ENCODE data around the gene OSBPL2. TPM values are rescaled to one million over a fixed set of nuclear protein-coding genes. Genes with fewer than 3 reads are reported as not detected.

OSBPL2 gene
- total and polyA plus RNA-seq, 12 donors = 12.6 to 55.7 (median 39.8) TPM

DNA sequence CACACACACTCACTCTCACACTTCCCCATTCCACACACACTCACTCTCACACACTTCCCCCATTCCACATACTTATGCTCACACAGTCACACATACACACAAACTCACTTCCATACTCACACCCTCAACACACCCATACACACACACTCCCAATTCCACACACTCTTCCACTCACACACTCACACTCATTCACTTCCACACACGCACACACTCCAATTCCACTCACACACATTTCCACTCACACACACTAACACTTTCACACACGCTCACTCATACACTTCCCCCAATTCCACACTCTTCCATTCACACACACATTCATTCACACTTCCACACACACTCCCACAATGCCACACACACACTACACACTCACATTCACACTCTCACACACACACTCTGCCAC, 8.0 kb upstream of the OSBPL2 start:
- Histone ChIP-seq H3K4me3 (no peak overlapping the region), H3K27ac (no peak overlapping the region), H3K9me3 (peaks cover 0 to 4% (median 0%) of the 10 kb centered on the region in 11 donors), H3K27me3 (peaks cover 0 to 17% (median 5%) of the 10 kb centered on the region in 7 donors), H3K4me1 (peaks cover 0 to 21% (median 10%) of the 10 kb centered on the region in 9 donors), H3K36me3 (no peaks in the 10 kb centered on the region)
- TF ChIP-seq, protein P1, sequence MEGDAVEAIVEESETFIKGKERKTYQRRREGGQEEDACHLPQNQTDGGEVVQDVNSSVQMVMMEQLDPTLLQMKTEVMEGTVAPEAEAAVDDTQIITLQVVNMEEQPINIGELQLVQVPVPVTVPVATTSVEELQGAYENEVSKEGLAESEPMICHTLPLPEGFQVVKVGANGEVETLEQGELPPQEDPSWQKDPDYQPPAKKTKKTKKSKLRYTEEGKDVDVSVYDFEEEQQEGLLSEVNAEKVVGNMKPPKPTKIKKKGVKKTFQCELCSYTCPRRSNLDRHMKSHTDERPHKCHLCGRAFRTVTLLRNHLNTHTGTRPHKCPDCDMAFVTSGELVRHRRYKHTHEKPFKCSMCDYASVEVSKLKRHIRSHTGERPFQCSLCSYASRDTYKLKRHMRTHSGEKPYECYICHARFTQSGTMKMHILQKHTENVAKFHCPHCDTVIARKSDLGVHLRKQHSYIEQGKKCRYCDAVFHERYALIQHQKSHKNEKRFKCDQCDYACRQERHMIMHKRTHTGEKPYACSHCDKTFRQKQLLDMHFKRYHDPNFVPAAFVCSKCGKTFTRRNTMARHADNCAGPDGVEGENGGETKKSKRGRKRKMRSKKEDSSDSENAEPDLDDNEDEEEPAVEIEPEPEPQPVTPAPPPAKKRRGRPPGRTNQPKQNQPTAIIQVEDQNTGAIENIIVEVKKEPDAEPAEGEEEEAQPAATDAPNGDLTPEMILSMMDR (IDR thresholded peaks at IDR 0.05) = no peak
- no peak for DNase-seq
- ATAC-seq = no peak
- intact Hi-C loops (cut with DNase I) = loop anchor here in 1 of 10 donors (5.0 kb wide), 1 partner anchor 43 kb away; no protein-coding TSS in a partner anchor
- 96 to 98% methylated on average over 2 of the region's 2 CpGs for WGBS, 2 donors

DNA sequence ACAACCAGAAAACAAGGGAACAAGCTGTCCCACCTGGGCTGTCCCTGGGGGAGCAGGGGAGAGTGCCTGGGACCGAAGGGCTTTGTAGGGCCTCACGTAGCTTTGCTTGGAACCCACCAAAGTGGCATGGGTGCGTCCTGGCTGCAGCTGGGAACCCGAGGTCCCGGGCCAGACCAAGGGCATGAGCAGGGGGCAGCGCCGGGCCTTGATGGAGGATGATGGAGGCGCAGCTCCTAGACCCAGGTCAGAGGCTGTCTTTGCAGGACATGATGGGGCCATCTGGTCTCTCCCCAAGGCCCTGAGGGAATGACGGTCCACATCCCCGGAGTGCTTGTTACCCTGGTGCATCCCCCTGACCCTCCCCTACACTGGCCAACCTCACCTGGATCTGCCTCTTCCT, 7.6 kb upstream of the OSBPL2 start:
- Histone ChIP-seq H3K27me3 (peaks cover 0 to 16% (median 5%) of the 10 kb centered on the region in 7 donors), H3K4me1 (peaks cover 0 to 26% (median 10%) of the 10 kb centered on the region in 9 donors), H3K27ac (no peak overlapping the region), H3K36me3 (no peaks in the 10 kb centered on the region), H3K9me3 (peaks cover 0 to 4% (median 0%) of the 10 kb centered on the region in 11 donors), H3K4me3 (no peak overlapping the region)
- no peak for DNase-seq
- TF ChIP-seq, protein P1 (IDR thresholded peaks at IDR 0.05) = no peak
- WGBS, 2 donors = 90 to 91% methylated on average over 10 of the region's 10 CpGs
- intact Hi-C loops (cut with DNase I) = loop anchor here in 1 of 10 donors (5.0 kb wide), 1 partner anchor 43 kb away; no protein-coding TSS in a partner anchor
- ATAC-seq = no peak

GRCh38 chr20:62231292-62231691, 7.0 kb upstream of the OSBPL2 start:
- Histone ChIP-seq H3K27me3 (peaks cover 0 to 10% (median 5%) of the 10 kb centered on the region in 7 donors), H3K9me3 (peaks cover 0 to 4% (median 0%) of the 10 kb centered on the region in 11 donors), H3K36me3 (no peaks in the 10 kb centered on the region), H3K4me3 (no peak overlapping the region), H3K4me1 (peaks cover 0 to 29% (median 11%) of the 10 kb centered on the region in 9 donors), H3K27ac (no peak overlapping the region)
- WGBS, 2 donors = 86 to 91% methylated on average over 6 of the region's 6 CpGs
- DNase-seq (no peak), ATAC-seq (no peak)
- intact Hi-C loops (cut with DNase I) = loop anchor here in 1 of 10 donors (5.0 kb wide), 1 partner anchor 44 kb away; no protein-coding TSS in a partner anchor
- TF ChIP-seq, protein P1 (IDR thresholded peaks at IDR 0.05) = no peak

DNA sequence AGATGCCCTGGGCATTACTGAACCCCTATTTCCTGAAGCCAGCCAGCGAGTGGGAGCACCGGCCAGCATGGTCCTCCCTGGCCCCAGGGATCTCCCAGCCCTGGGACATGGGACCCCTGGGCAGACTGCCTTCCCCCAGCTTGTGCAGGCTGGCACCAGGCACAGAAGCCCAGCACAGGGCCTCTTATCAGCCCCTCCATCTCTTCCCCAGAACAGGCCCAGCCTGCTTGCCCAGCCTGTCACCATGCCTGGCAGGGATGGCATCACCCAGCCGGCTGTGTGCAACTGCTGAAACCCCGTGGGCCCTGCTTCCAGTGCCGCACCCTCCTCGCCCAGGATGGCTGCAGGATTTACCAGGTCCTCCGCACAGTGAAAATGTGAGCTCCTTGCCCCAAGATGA, 6.1 kb upstream of the OSBPL2 start:
- Histone ChIP-seq H3K27me3 (peaks cover 0 to 9% (median under 1%) of the 10 kb centered on the region in 7 donors), H3K36me3 (no peaks in the 10 kb centered on the region), H3K4me3 (no peak overlapping the region), H3K27ac (no peak overlapping the region), H3K9me3 (peaks cover 0 to 4% (median 0%) of the 10 kb centered on the region in 11 donors), H3K4me1 (peaks cover 0 to 38% (median 14%) of the 10 kb centered on the region in 9 donors)
- DNase-seq = no peak
- 84 to 87% methylated on average over 7 of the region's 7 CpGs for WGBS, 2 donors
- ATAC-seq = no peak
- TF ChIP-seq, protein P1 (IDR thresholded peaks at IDR 0.05) = no peak
- intact Hi-C loops (cut with DNase I) = loop anchor here in 1 of 10 donors (5.0 kb wide), 1 partner anchor 45 kb away; no protein-coding TSS in a partner anchor
